GM12878 (cell line): ENCODE results near the gene DMXL1. TPM values are rescaled to one million over a fixed set of nuclear protein-coding genes. Genes with fewer than 3 reads are reported as not detected.

Experiments used
- ATAC-seq: fragments of 200-7000 bp; cut with Tn5 transposase; 3 replicates; pipeline ENCODE4 v1.9.1; 2020; ENCODE audit warnings: mild to moderate bottlenecking, moderate library complexity
- BruUV-seq: library from RNA; stranded (reverse); fragments of 400-500 nt; replicated peaks from 2 replicates; lab custom pipeline; 2021; lab: Mats Ljungman, UMichigan
- CTCF ChIA-PET: fragments of 300-600 bp; sonication (Branson Sonifier 250); formaldehyde crosslinking; extraction: SDS; loops from one replicate; lab custom pipeline; 2021; ENCODE audit warnings: inconsistent platforms; lab: Yijun Ruan, JAX
- POLR2A ChIA-PET: fragments of 350-600 bp; formaldehyde crosslinking; extraction: SDS; loops from one replicate; lab custom pipeline; 2021; ENCODE audit warnings: inconsistent platforms; lab: Charles Lee
- RAD21 ChIA-PET: fragments of 300-600 bp; sonication (Branson Sonifier 250); formaldehyde crosslinking; loops from one replicate; lab custom pipeline; 2023; ENCODE audit warnings: antibody characterized with exemption; ENCODE audit not compliant: unreplicated experiment; lab: Charles Lee
- SMC1A ChIA-PET: fragments of 300-600 bp; sonication (Branson Sonifier 250); formaldehyde crosslinking; loops from one replicate; lab custom pipeline; 2023; ENCODE audit not compliant: unreplicated experiment, uncharacterized antibody; lab: Charles Lee
- DNase-seq: peaks from one replicate; pipeline ENCODE4 v3.0.0-alpha.2; 2011; ENCODE audit warnings: low read depth, low spot score
- FAIRE-seq: peaks from 3 replicates; lab custom pipeline; 2011; peaks lifted over from hg19 to GRCh38; lab: Jason Lieb, UNC
- H2AFZ ChIP-seq: 2 replicates; pipeline ENCODE4 v1.6.0; 2011; ENCODE audit warnings: low read depth, low read length, control low read depth; ENCODE audit not compliant: control insufficient read depth
- H3K27ac ChIP-seq: 2 replicates; pipeline ENCODE4 v1.5.1; 2011; ENCODE audit warnings: control low read depth; ENCODE audit not compliant: control insufficient read depth, insufficient read depth
- H3K27me3 ChIP-seq, 2 experiments: replicated peaks in 1 of 2; 2 replicates each; pipeline versions ENCODE4 v1.6.0 to v1.6.1; 2011; ENCODE audit warnings: low read length in 1 of 2; ENCODE audit not compliant: control insufficient read depth in 2 of 2, insufficient read depth in 2 of 2
- H3K36me3 ChIP-seq, 2 experiments: 2 replicates each; pipeline ENCODE4 v1.5.1; 2011; ENCODE audit warnings: low read length in 1 of 2; ENCODE audit not compliant: control insufficient read depth in 2 of 2, insufficient read depth in 2 of 2
- H3K4me1 ChIP-seq: 2 replicates; pipeline ENCODE4 v1.6.1; 2011; ENCODE audit warnings: mild to moderate bottlenecking, low read length, moderate library complexity, mixed read lengths; ENCODE audit not compliant: control insufficient read depth, insufficient read depth
- H3K4me2 ChIP-seq: 2 replicates; pipeline ENCODE4 v1.6.0; 2011; ENCODE audit warnings: control low read depth; ENCODE audit not compliant: control insufficient read depth, insufficient read depth
- H3K4me3 ChIP-seq: fragments of 200-600 bp; sonication (generic); 2 replicates; pipeline ENCODE4 v1.5.1; 2016
- H3K79me2 ChIP-seq: 2 replicates; pipeline ENCODE4 v1.6.0; 2011; ENCODE audit warnings: low read length; ENCODE audit not compliant: control insufficient read depth, insufficient read depth
- H3K9ac ChIP-seq: 2 replicates; pipeline ENCODE4 v1.8.0; 2011; ENCODE audit warnings: low read length, control low read depth, mixed read lengths; ENCODE audit not compliant: control insufficient read depth, insufficient read depth
- H3K9me3 ChIP-seq: replicated peaks from 3 replicates; pipeline ENCODE4 v1.5.1; 2011; ENCODE audit warnings: mild to moderate bottlenecking, low read length; ENCODE audit not compliant: control insufficient read depth, insufficient read depth
- H4K20me1 ChIP-seq: 2 replicates; pipeline ENCODE4 v1.6.0; 2011; ENCODE audit not compliant: control insufficient read depth, insufficient read depth
- ATF2 ChIP-seq: IDR thresholded peaks from 2 replicates; pipeline ENCODE4 v1.6.1; 2012; ENCODE audit warnings: low read length, inconsistent platforms
- ATF3 ChIP-seq: IDR thresholded peaks from 2 replicates; pipeline ENCODE4 v1.6.1; 2011; ENCODE audit warnings: low read depth, mild to moderate bottlenecking, low read length, moderate library complexity, borderline replicate concordance; ENCODE audit errors: extremely low read depth
- MLLT1 ChIP-seq: fragments of 450-650 bp; IDR thresholded peaks from 2 replicates; pipeline ENCODE4 v1.6.1; 2016; ENCODE audit warnings: mild to moderate bottlenecking
- WGBS: methylation state at CpG from one replicate; pipeline ENCODE4 v1.1.6; 2016; ENCODE audit warnings: low lambda C conversion rate; ENCODE audit not compliant: insufficient replicate concordance, insufficient coverage; ENCODE audit errors: missing lambda C conversion rate; 5-methylcytosine and 5-hydroxymethylcytosine counted together
- in situ Hi-C: fragments of 300-500 bp; cut with MboI; formaldehyde crosslinking; loops from 9 replicates; pipeline ENCODE4 v1.14.3; 2018; ENCODE audit warnings: mixed read lengths
- intact Hi-C: fragments of 100-400 bp; cut with micrococcal nuclease; formaldehyde crosslinking; loops from one replicate; pipeline ENCODE4 v1.14.2; 2022; ENCODE audit not compliant: unreplicated experiment
- polyA plus RNA-seq, 11 experiments: library from polyadenylated mRNA; depleted of rRNA in 4 of 11; unstranded in 6 of 11; stranded (reverse) in 5 of 11; fragments of >200 nt; fragmentation: Nextera tagmentation in 4 of 11; fragmentation: Illumina TruSeq in 1 of 11; extraction: Ambion mirVana in 4 of 11; extraction: Trizol in 1 of 11; gene quantifications; 1 replicate in 1 of 11; 2 replicates in 10 of 11; pipeline versions ENCODE4 v1.2.1 to v1.2.3, GENCODE V29; 2011 to 2016; ENCODE audit warnings: inconsistent platforms in 2 of 11, missing spikeins in 2 of 11, low read depth in 1 of 11
- total RNA-seq, 4 experiments: library from RNA; depleted of rRNA in 3 of 4; stranded (reverse); fragments of >200 nt in 3 of 4; fragmentation: Illumina TruSeq in 1 of 4; extraction: Trizol in 1 of 4; gene quantifications; 2 replicates each; pipeline versions ENCODE4 v1.2.1 to v1.2.3, GENCODE V29; 2013 to 2021

The DMXL1 gene
- total and polyA plus RNA-seq, 10 of the 15 experiments (the other 5 are each of a cell fraction or from before 2014, with no cell fraction given): 9.1 to 67.7 (median 34.1) TPM

- no TSS peak for BruUV-seq
- Histone ChIP-seq H3K9ac (peak overlapping the region; percentile 96), H3K27me3 (no peaks in the 10 kb centered on the region), H3K79me2 (peaks cover 57% of the 10 kb centered on the region), H3K9me3 (no peaks in the 10 kb centered on the region), H3K4me1 (peaks cover 5% of the 10 kb centered on the region), H3K36me3 (no peaks in the 10 kb centered on the region), H3K4me2 (peak overlapping the region; percentile 95; the same call in 1 of the 2 replicates), H3K27ac (peak overlapping the region; percentile 91), H3K4me3 (peak overlapping the region; percentile 79), H2AFZ (peak overlapping the region; percentile 89), H4K20me1 (no peaks in the 10 kb centered on the region)
- in situ Hi-C loops (no loop called here), intact Hi-C loops (loop anchor here (2.0 to 10.0 kb wide), 7 partner anchors 41 to 347 kb away; partner anchors contain the start of genes DTWD2 and TNFAIP8)
- ChIA-PET RAD21 (interaction anchor here (0.6 to 2.9 kb wide), 13 partner anchors 7 to 398 kb away, joined by 3 to 31 read pairs (median 5); partner anchors contain the start of gene DTWD2), CTCF (interaction anchor here (1.1 to 2.3 kb wide), 8 partner anchors 23 to 363 kb away, joined by 3 to 14 read pairs (median 4); partner anchors contain the start of gene DTWD2), SMC1A (interaction anchor here (0.9 to 2.5 kb wide), 9 partner anchors 8 to 339 kb away, joined by 3 to 12 read pairs (median 6); partner anchors contain the start of gene DTWD2), POLR2A (interaction anchor here (0.6 to 1.9 kb wide), 15 partner anchors 8 to 296 kb away, joined by 3 to 8 read pairs (median 6); no protein-coding TSS in a partner anchor)
- peak; percentile 17 for ATAC-seq
- no peak for DNase-seq
- TF ChIP-seq MLLT1 (0 out of 2 replicates have a peak, but pooled peaks have one; percentile 12), ATF2 (no peak), ATF3 (no peak)
- FAIRE-seq: no peak
- WGBS: 0% methylated on average over 22 of the region's 22 CpGs
Observed at GRCh38 chr5:119071561-119071995, 691 bp downstream of the DMXL1 start.
